AG04449 (cell line): ENCODE results near the gene ABCB8.
A peak's percentile ranks its signal among the peaks of the same experiment; 100 is the strongest.

Source experiments
- CTCF ChIA-PET: fragments of 350-600 bp; formaldehyde crosslinking; extraction: SDS; loops from one replicate; lab custom pipeline; 2021; ENCODE audit warnings: antibody characterized with exemption; lab: Yijun Ruan, JAX
- POLR2A ChIA-PET: fragments of 400-600, 350-600 bp; formaldehyde crosslinking; extraction: SDS; loops from one replicate; lab custom pipeline; 2020; ENCODE audit warnings: antibody characterized with exemption, inconsistent platforms; lab: Yijun Ruan, JAX
- DNase-seq: peaks from one replicate; pipeline ENCODE4 v3.0.0-alpha.2; 2010; ENCODE audit warnings: low read depth, low spot score
- H3K4me3 ChIP-seq: 2 replicates; pipeline ENCODE4 v1.5.1; 2011; ENCODE audit warnings: low read depth, mild to moderate bottlenecking, control low read depth, low read length
- TF ChIP-seq, protein P1 (sequence below): IDR thresholded peaks from one replicate; pipeline ENCODE4 v1.5.1; 2011; ENCODE audit warnings: mild to moderate bottlenecking, moderate library complexity, low read length, control low read depth, inconsistent platforms; ENCODE audit not compliant: insufficient read depth; ENCODE audit errors: missing control alignments

ABCB8 gene

DNA sequence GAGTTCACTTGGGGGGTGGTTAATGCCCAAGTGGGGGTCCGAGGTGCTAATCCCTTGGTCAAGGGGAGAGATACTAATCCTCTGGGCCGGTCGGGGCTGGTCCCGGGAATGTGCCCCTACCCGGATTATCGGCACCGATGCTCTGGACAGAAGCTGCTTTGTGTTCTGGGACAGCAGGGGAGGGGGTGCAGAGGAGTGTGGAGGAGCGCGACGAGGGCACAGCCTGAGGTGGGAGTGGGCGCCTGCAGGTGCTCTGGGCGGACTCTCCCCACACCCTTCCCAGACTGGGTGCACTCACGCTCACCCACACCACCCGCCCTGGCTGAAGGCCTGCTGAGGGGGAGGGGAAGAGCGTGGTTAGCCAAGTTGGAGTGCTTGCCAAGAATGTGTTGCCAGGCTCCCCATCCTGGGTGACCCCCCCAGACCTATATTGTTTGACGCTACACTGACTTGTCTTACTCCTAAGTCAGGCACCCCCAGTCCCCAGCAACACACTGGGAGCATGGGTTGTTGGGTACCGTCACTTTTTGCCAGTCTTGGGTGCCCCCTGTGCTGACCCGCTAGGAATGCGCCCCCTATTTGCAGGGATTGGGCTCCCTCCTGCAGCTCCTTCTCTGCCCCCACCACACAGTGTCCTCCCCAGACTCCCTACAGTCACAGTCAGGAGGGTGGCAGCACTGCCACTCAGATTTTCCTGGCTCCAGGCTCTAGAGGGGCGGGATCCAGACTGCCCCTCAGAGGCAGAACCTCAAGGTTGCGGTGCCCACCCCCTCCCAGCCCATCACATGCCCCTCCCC is 32.4 kb downstream of the ABCB8 start:
- peak overlapping the region; percentile 75 for H3K4me3 ChIP-seq
- CTCF ChIA-PET, result interaction anchor here (0.6 to 4.8 kb wide), 11 partner anchors 8 to 64 kb away, joined by 3 to 48 read pairs (median 4); no protein-coding TSS in a partner anchor
- DNase-seq, result no peak
- POLR2A ChIA-PET, result interaction anchor here (1.2 kb wide), 2 partner anchors 20 to 32 kb away, joined by 3 to 4 read pairs; partner anchors contain the start of genes ABCB8 and FASTK
- TF ChIP-seq, protein P1, sequence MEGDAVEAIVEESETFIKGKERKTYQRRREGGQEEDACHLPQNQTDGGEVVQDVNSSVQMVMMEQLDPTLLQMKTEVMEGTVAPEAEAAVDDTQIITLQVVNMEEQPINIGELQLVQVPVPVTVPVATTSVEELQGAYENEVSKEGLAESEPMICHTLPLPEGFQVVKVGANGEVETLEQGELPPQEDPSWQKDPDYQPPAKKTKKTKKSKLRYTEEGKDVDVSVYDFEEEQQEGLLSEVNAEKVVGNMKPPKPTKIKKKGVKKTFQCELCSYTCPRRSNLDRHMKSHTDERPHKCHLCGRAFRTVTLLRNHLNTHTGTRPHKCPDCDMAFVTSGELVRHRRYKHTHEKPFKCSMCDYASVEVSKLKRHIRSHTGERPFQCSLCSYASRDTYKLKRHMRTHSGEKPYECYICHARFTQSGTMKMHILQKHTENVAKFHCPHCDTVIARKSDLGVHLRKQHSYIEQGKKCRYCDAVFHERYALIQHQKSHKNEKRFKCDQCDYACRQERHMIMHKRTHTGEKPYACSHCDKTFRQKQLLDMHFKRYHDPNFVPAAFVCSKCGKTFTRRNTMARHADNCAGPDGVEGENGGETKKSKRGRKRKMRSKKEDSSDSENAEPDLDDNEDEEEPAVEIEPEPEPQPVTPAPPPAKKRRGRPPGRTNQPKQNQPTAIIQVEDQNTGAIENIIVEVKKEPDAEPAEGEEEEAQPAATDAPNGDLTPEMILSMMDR, result peak; percentile 14

- H3K4me3 ChIP-seq, result peak overlapping the region; percentile 75
- DNase-seq, result no peak
- ChIA-PET POLR2A (interaction anchor here (1.2 to 1.5 kb wide), 3 partner anchors 17 to 33 kb away, joined by 4 to 7 read pairs (median 4); partner anchors contain the start of genes ABCB8 and FASTK), CTCF (interaction anchor here (1.0 to 4.8 kb wide), 7 partner anchors 8 to 52 kb away, joined by 3 to 48 read pairs (median 4); no protein-coding TSS in a partner anchor)
- TF ChIP-seq, protein P1, result no peak
These were observed 33.2 kb downstream of the ABCB8 start for GRCh38 chr7:151061213-151062110.

- TF ChIP-seq, protein P1, result no peak
- DNase-seq, result no peak
- ChIA-PET POLR2A (interaction anchor here (1.5 kb wide), 2 partner anchors 16 to 19 kb away, joined by 4 to 7 read pairs; partner anchors contain the start of gene FASTK), CTCF (interaction anchor here (1.2 to 4.8 kb wide), 6 partner anchors 15 to 113 kb away, joined by 3 to 48 read pairs (median 4); partner anchors contain the start of gene TMUB1)
- H3K4me3 ChIP-seq, result peak overlapping the region; percentile 3
These were observed 33.8 kb downstream of the ABCB8 start for GRCh38 chr7:151062111-151062398.

DNA sequence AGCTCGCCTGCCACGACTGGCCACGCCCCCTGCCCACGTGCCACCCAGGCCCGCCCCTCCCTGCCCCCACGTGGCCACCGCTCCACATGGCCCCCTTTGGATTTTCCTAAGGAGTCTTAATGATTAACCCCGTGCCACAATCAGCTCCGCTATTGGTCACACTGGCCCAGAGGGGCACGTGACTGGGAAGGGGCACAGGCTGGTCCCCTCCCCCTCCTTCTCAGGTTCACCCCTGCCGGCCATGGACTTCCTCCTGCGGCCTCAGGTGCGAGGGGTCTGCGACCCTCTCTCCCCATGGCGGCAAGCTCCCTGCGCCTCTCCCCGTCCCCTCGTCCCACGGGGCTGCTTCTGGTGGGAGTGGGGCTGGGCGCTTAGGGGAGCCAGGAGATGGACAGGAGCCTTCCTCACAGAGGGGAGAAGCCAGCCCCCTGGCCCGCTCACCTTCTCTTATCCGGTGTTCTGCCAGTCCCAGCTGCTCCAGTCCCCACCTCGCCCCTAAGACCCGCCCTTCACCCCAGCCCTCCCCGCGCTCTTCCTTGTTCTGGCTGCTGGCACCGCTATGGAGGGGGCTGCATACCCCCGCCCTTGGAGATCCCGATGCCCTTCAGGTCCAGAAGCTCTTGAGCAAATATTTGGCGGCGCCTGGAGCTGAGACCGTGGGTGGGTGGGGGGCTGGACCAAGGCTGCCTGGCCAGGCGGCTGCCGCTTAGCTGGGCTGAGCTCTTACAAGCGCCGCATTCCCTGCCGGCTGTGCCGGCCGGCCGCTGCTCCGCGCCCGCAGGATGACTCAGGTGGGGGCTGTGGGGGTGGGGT is 34.4 kb downstream of the ABCB8 start:
- DNase-seq, result no peak
- H3K4me3 ChIP-seq, result no peak overlapping the region; the same call in 1 of the 2 replicates
- TF ChIP-seq, protein P1, result no peak
- CTCF ChIA-PET, result interaction anchor here (0.8 to 4.8 kb wide), 6 partner anchors 14 to 112 kb away, joined by 3 to 48 read pairs (median 4); partner anchors contain the start of genes FASTK and TMUB1
- POLR2A ChIA-PET, result interaction anchor here (1.2 to 1.5 kb wide), 3 partner anchors 9 to 18 kb away, joined by 4 to 7 read pairs (median 5); partner anchors contain the start of gene FASTK

- DNase-seq, result no peak
- TF ChIP-seq, protein P1, result no peak
- POLR2A ChIA-PET, result interaction anchor here (1.2 to 1.5 kb wide), 3 partner anchors 9 to 18 kb away, joined by 4 to 7 read pairs (median 5); partner anchors contain the start of gene FASTK
- CTCF ChIA-PET, result interaction anchor here (0.8 to 4.8 kb wide), 5 partner anchors 13 to 112 kb away, joined by 3 to 48 read pairs (median 4); partner anchors contain the start of genes FASTK and TMUB1
- no peak overlapping the region for H3K4me3 ChIP-seq
These were observed 34.9 kb downstream of the ABCB8 start for GRCh38 chr7:151063212-151063561.
